ENCODE measurements around the gene KCNK13.

Gene KCNK13

GRCh38 chr14:90060312-90060964 is 1.4 kb upstream of the KCNK13 start:
- TF ChIP-seq CEBPB (IDR thresholded peaks at IDR 0.05) (no peak), TCF12 (IDR thresholded peaks at IDR 0.05; ENCODE audit: low read depth) (0 out of 2 replicates have a peak, but pooled peaks have one; percentile 12), MAX (IDR thresholded peaks at IDR 0.05) (peak; percentile 46), RAD21 (IDR thresholded peaks at IDR 0.05; ENCODE audit: low read depth) (peak; percentile 46; the same call in 1 of the 2 replicates), EGR1 (IDR thresholded peaks at IDR 0.05) (peak; percentile 84), ZBTB7A (IDR thresholded peaks at IDR 0.05; ENCODE audit: low read depth) (0 out of 2 replicates have a peak, but pooled peaks have one; percentile 52)

- TF ChIP-seq NFIC (IDR thresholded peaks at IDR 0.05) = no peak
- no peak for TF ChIP-seq FOXM1 (IDR thresholded peaks at IDR 0.05; ENCODE audit: borderline replicate concordance, low read depth)
- no peak for TF ChIP-seq YY1 (IDR thresholded peaks at IDR 0.05; ENCODE audit: low read depth)
- TF ChIP-seq TAF1 (IDR thresholded peaks at IDR 0.05; ENCODE audit: low read depth) = no peak
- TF ChIP-seq MAX (IDR thresholded peaks at IDR 0.05) = no peak
- TF ChIP-seq ZBTB7A (IDR thresholded peaks at IDR 0.05; ENCODE audit: low read depth) = no peak; the same call in 1 of the 2 replicates
- TF ChIP-seq TCF12 (IDR thresholded peaks at IDR 0.05; ENCODE audit: low read depth) = no peak
- no peak for TF ChIP-seq RAD21 (IDR thresholded peaks at IDR 0.05; ENCODE audit: low read depth)
- TF ChIP-seq CEBPB (IDR thresholded peaks at IDR 0.05) = no peak
- no peak for TF ChIP-seq EP300 (IDR thresholded peaks at IDR 0.05; ENCODE audit: borderline replicate concordance)
- no peak; the same call in 1 of the 2 replicates for TF ChIP-seq EGR1 (IDR thresholded peaks at IDR 0.05)
- no peak for TF ChIP-seq REST (IDR thresholded peaks at IDR 0.05; ENCODE audit: low read depth)
- no peak for TF ChIP-seq TEAD4 (IDR thresholded peaks at IDR 0.05)
- no peak for TF ChIP-seq USF1 (IDR thresholded peaks at IDR 0.05)
- TF ChIP-seq CREB1 (IDR thresholded peaks at IDR 0.05; ENCODE audit: low read depth) = no peak
These were observed 669 bp upstream of the KCNK13 start for GRCh38 chr14:90060965-90061684.

- no peak for TF ChIP-seq FOXM1 (IDR thresholded peaks at IDR 0.05; ENCODE audit: borderline replicate concordance, low read depth)
- TF ChIP-seq NFIC (IDR thresholded peaks at IDR 0.05) = peak; percentile 20; the same call in 1 of the 2 replicates
- no peak for TF ChIP-seq YY1 (IDR thresholded peaks at IDR 0.05; ENCODE audit: low read depth)
- no peak for TF ChIP-seq ZBTB7A (IDR thresholded peaks at IDR 0.05; ENCODE audit: low read depth)
- no peak for TF ChIP-seq REST (IDR thresholded peaks at IDR 0.05; ENCODE audit: low read depth)
- no peak for TF ChIP-seq TEAD4 (IDR thresholded peaks at IDR 0.05)
- TF ChIP-seq CEBPB (IDR thresholded peaks at IDR 0.05) = no peak
- no peak for TF ChIP-seq TCF12 (IDR thresholded peaks at IDR 0.05; ENCODE audit: low read depth)
- peak; percentile 37; the same call in 1 of the 2 replicates for TF ChIP-seq MAX (IDR thresholded peaks at IDR 0.05)
These were observed 467 bp downstream of the KCNK13 start for GRCh38 chr14:90062127-90062794.

GRCh38 chr14:90062822-90063539 is 1.2 kb downstream of the KCNK13 start:
- TF ChIP-seq CREB1 (IDR thresholded peaks at IDR 0.05; ENCODE audit: low read depth) (no peak), EP300 (IDR thresholded peaks at IDR 0.05; ENCODE audit: borderline replicate concordance) (no peak), TAF1 (IDR thresholded peaks at IDR 0.05; ENCODE audit: low read depth) (no peak), CEBPB (IDR thresholded peaks at IDR 0.05) (no peak), RAD21 (IDR thresholded peaks at IDR 0.05; ENCODE audit: low read depth) (no peak), REST (IDR thresholded peaks at IDR 0.05; ENCODE audit: low read depth) (no peak), EGR1 (IDR thresholded peaks at IDR 0.05) (no peak), MAX (IDR thresholded peaks at IDR 0.05) (no peak), USF1 (IDR thresholded peaks at IDR 0.05) (no peak)
